ENCODE results near the gene FDX2. TPM values are rescaled to one million over a fixed set of nuclear protein-coding genes. Genes with fewer than 3 reads are reported as not detected.

The FDX2 gene
- total RNA-seq, 1 donor from 2014 or later = 24.7 TPM

DNA sequence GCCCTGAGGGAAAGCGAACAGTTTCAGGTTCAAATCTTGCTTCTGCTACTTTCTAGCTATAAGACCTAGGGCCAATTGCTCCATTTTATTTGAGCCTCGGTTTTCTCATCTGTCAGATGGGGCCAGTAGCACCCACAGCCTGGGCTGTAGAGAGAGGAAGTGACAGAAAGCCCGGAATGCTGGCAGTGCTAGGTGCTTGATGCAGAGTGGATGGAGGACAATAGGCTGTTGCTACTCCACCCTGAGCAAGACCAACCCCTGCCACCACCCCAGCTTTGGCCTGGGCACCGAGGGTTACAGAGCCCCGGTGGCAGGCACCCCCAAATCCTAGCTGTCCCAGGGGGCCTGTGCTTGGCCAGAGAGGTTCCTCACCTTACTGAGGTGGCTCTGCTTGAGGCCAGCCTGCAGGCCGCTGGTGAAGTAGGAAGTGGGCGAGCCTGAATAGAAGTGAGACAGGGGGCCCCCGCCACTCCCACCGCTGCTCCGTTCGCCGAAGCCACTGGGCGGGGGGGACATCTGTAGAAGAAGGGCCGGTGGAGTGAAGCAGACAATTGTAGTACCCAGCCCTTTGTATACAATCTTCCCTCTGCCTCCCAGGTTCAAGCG, 2.1 kb upstream of the FDX2 start:
- TF ChIP-seq, protein P1, sequence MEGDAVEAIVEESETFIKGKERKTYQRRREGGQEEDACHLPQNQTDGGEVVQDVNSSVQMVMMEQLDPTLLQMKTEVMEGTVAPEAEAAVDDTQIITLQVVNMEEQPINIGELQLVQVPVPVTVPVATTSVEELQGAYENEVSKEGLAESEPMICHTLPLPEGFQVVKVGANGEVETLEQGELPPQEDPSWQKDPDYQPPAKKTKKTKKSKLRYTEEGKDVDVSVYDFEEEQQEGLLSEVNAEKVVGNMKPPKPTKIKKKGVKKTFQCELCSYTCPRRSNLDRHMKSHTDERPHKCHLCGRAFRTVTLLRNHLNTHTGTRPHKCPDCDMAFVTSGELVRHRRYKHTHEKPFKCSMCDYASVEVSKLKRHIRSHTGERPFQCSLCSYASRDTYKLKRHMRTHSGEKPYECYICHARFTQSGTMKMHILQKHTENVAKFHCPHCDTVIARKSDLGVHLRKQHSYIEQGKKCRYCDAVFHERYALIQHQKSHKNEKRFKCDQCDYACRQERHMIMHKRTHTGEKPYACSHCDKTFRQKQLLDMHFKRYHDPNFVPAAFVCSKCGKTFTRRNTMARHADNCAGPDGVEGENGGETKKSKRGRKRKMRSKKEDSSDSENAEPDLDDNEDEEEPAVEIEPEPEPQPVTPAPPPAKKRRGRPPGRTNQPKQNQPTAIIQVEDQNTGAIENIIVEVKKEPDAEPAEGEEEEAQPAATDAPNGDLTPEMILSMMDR (IDR thresholded peaks at IDR 0.05; ENCODE audit: unreplicated experiment) = no peak
- no peak overlapping the region for H3K27ac Mint-ChIP-seq
- H3K4me1 Mint-ChIP-seq (ENCODE audit: low read depth) = peaks cover 14% of the 10 kb centered on the region
- H3K9me3 Mint-ChIP-seq (ENCODE audit: low read depth) = no peaks in the 10 kb centered on the region
- peaks cover 17% of the 10 kb centered on the region for H3K36me3 Mint-ChIP-seq (ENCODE audit: insufficient read depth)
- no peak for DNase-seq (ENCODE audit: low spot score, unreplicated experiment)
- no peak overlapping the region for H3K4me3 Mint-ChIP-seq (ENCODE audit: low read depth)
- no peaks in the 10 kb centered on the region for H3K27me3 Mint-ChIP-seq

DNA sequence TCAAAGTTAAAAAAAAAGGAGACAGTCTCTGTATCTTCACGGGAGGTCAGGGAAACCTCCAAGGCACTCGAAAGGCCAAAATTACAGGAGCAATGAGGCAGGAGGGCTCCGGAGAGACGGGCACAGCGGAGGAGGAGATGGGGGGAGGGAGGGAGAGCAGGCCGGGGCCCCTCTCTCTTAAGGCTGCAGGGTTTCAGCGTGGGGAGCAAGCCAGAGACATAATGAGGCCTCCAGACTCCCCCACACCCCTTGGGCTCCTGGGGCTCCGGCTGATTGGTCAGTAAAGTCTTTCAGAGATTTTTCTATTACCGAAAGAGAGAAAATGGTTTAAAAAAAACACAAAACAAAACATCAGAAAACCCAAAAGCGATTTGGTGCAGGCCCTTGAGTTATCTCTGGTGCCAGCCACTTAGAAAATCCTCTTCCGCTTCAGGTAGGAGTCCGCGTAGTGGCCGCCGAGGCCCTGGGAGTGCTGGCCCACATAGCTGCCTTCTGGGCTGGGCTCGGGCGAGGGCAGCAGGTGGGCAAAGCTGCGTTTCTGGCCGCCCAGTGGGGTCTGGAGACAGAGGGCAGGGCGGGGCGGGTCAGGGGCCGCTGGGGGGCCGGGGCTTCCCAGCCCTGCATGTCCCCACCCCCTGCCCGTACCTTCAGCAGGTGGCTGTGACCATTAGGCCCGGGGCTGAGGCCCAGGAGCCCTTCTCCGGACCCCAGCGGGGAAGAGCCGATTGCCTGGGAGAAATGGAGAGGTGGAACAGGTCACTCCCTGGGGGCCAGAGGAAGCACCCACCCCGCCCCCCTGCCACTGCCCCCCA, 1.4 kb upstream of the FDX2 start:
- DNase-seq (ENCODE audit: low spot score, unreplicated experiment) = no peak
- Mint-ChIP-seq H3K4me1 (ENCODE audit: low read depth) (peaks cover 14% of the 10 kb centered on the region), H3K27ac (no peak overlapping the region), H3K4me3 (ENCODE audit: low read depth) (no peak overlapping the region), H3K9me3 (ENCODE audit: low read depth) (no peaks in the 10 kb centered on the region), H3K36me3 (ENCODE audit: insufficient read depth) (peaks cover 17% of the 10 kb centered on the region), H3K27me3 (no peaks in the 10 kb centered on the region)
- TF ChIP-seq, protein P1 (IDR thresholded peaks at IDR 0.05; ENCODE audit: unreplicated experiment) = no peak

- peak overlapping the region; percentile 92 for H3K27ac Mint-ChIP-seq
- H3K27me3 Mint-ChIP-seq = no peaks in the 10 kb centered on the region
- H3K9me3 Mint-ChIP-seq (ENCODE audit: low read depth) = no peaks in the 10 kb centered on the region
- peak overlapping the region; percentile 96 for H3K4me3 Mint-ChIP-seq (ENCODE audit: low read depth)
- TF ChIP-seq, protein P1 (IDR thresholded peaks at IDR 0.05; ENCODE audit: unreplicated experiment) = no peak
- no peak for DNase-seq (ENCODE audit: low spot score, unreplicated experiment)
- H3K36me3 Mint-ChIP-seq (ENCODE audit: insufficient read depth) = peaks cover 13% of the 10 kb centered on the region
- peaks cover 14% of the 10 kb centered on the region for H3K4me1 Mint-ChIP-seq (ENCODE audit: low read depth)
Measured at GRCh38 chr19:10316229-10317044, 622 bp upstream of the FDX2 start.

- H3K4me3 Mint-ChIP-seq (ENCODE audit: low read depth) = no peak within 1 kb of the TSS
- DNase-seq (ENCODE audit: low spot score, unreplicated experiment) = no peak
- peaks cover 5% of the 10 kb centered on the region for H3K36me3 Mint-ChIP-seq (ENCODE audit: insufficient read depth)
- no peaks in the 10 kb centered on the region for H3K27me3 Mint-ChIP-seq
- TF ChIP-seq, protein P1 (IDR thresholded peaks at IDR 0.05; ENCODE audit: unreplicated experiment) = no peak
- no peak within 1 kb of the TSS for H3K27ac Mint-ChIP-seq
- peaks cover 2% of the 10 kb centered on the region for H3K4me1 Mint-ChIP-seq (ENCODE audit: low read depth)
- H3K9me3 Mint-ChIP-seq (ENCODE audit: low read depth) = no peaks in the 10 kb centered on the region
Measured at GRCh38 chr19:10309423-10309822, 6.4 kb downstream of the FDX2 start, which contains the start of gene ZGLP1. ZGLP1 (minus strand) TSS chr19:10309815.

DNA sequence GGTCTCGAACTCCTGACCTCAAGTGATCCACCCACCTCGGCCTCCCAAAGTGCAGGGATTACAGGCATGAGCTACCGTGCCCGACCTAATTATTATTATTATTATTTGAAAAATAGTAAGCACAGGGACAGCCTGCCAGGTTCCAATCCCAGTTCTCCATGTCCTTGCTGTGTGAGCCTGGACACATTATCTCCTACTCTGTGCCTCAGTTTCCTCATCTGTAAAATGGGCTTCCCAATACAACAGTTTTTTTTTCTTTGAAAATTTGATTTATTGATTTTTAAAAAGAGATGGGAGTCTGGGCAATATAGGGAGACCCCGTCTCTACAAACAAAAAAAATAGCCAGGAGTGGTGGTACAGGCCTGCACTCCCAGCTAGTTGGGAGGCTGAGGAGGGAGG, 9.5 kb downstream of the FDX2 start:
- H3K27ac Mint-ChIP-seq = no peak overlapping the region
- no peak for DNase-seq (ENCODE audit: low spot score, unreplicated experiment)
- H3K9me3 Mint-ChIP-seq (ENCODE audit: low read depth) = no peaks in the 10 kb centered on the region
- peaks cover 5% of the 10 kb centered on the region for H3K36me3 Mint-ChIP-seq (ENCODE audit: insufficient read depth)
- TF ChIP-seq, protein P1 (IDR thresholded peaks at IDR 0.05; ENCODE audit: unreplicated experiment) = no peak
- no peaks in the 10 kb centered on the region for H3K4me1 Mint-ChIP-seq (ENCODE audit: low read depth)
- peaks cover 10% of the 10 kb centered on the region for H3K27me3 Mint-ChIP-seq
- no peak overlapping the region for H3K4me3 Mint-ChIP-seq (ENCODE audit: low read depth)
